Measurements from ENCODE around the gene PLCD1. TPM values are rescaled to one million over a fixed set of nuclear protein-coding genes. Genes with fewer than 3 reads are reported as not detected.
A peak's percentile ranks its signal among the peaks of the same experiment; 100 is the strongest.

Gene PLCD1
- total and polyA plus RNA-seq, 2 of the 13 experiments (the other 11 are each of a cell fraction or from before 2014, with no cell fraction given), result 10.1 to 12.4 TPM

DNA sequence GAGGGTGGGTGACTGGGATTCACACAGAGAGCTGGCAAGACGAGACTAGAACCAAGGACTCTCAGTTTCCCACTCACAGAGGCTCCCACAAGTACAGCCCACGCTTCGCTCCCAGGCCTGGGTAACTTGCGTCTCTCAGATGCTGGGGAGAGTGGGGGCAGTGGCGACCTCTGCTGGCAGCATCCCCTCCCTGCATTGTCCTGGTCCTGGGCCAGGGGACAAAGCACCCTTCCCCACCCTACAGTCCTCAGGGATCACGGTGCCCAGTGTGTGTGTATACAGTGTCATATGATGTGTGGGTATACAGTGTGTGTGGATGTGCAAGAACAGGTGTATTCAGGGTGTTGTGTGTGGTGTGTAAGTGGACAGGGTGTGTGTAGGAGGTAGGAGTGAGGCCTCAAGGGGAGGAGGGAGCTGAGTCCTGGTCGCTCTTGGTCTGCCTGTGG, 26.0 kb downstream of the PLCD1 start (continued):
- TF ChIP-seq, protein P1, sequence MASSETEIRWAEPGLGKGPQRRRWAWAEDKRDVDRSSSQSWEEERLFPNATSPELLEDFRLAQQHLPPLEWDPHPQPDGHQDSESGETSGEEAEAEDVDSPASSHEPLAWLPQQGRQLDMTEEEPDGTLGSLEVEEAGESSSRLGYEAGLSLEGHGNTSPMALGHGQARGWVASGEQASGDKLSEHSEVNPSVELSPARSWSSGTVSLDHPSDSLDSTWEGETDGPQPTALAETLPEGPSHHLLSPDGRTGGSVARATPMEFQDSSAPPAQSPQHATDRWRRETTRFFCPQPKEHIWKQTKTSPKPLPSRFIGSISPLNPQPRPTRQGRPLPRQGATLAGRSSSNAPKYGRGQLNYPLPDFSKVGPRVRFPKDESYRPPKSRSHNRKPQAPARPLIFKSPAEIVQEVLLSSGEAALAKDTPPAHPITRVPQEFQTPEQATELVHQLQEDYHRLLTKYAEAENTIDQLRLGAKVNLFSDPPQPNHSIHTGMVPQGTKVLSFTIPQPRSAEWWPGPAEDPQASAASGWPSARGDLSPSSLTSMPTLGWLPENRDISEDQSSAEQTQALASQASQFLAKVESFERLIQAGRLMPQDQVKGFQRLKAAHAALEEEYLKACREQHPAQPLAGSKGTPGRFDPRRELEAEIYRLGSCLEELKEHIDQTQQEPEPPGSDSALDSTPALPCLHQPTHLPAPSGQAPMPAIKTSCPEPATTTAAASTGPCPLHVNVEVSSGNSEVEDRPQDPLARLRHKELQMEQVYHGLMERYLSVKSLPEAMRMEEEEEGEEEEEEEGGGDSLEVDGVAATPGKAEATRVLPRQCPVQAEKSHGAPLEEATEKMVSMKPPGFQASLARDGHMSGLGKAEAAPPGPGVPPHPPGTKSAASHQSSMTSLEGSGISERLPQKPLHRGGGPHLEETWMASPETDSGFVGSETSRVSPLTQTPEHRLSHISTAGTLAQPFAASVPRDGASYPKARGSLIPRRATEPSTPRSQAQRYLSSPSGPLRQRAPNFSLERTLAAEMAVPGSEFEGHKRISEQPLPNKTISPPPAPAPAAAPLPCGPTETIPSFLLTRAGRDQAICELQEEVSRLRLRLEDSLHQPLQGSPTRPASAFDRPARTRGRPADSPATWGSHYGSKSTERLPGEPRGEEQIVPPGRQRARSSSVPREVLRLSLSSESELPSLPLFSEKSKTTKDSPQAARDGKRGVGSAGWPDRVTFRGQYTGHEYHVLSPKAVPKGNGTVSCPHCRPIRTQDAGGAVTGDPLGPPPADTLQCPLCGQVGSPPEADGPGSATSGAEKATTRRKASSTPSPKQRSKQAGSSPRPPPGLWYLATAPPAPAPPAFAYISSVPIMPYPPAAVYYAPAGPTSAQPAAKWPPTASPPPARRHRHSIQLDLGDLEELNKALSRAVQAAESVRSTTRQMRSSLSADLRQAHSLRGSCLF (CRISPR knock-in tag; IDR thresholded peaks at IDR 0.05; ENCODE audit: borderline replicate concordance), result no peak
- TF ChIP-seq FOXA3 (CRISPR knock-in tag; IDR thresholded peaks at IDR 0.05) (no peak), KLF13 (CRISPR knock-in tag; IDR thresholded peaks at IDR 0.05) (no peak), ZNF431 (CRISPR knock-in tag; IDR thresholded peaks at IDR 0.05; ENCODE audit: borderline replicate concordance, low read depth) (0 out of 2 replicates have a peak, but pooled peaks have one; percentile 11), ZNF687 (CRISPR knock-in tag; IDR thresholded peaks at IDR 0.05) (peak; percentile 49), ZNF672 (CRISPR knock-in tag; IDR thresholded peaks at IDR 0.05) (no peak), RORA (CRISPR knock-in tag; IDR thresholded peaks at IDR 0.05) (no peak), ZNF614 (CRISPR knock-in tag; IDR thresholded peaks at IDR 0.05; ENCODE audit: borderline replicate concordance) (no peak), NONO (IDR thresholded peaks at IDR 0.05) (no peak), NONO (CRISPR knock-in tag; conservative IDR thresholded peaks at IDR 0.05) (no peak; the same call in 1 of the 2 replicates)
- TF ChIP-seq, protein P2, sequence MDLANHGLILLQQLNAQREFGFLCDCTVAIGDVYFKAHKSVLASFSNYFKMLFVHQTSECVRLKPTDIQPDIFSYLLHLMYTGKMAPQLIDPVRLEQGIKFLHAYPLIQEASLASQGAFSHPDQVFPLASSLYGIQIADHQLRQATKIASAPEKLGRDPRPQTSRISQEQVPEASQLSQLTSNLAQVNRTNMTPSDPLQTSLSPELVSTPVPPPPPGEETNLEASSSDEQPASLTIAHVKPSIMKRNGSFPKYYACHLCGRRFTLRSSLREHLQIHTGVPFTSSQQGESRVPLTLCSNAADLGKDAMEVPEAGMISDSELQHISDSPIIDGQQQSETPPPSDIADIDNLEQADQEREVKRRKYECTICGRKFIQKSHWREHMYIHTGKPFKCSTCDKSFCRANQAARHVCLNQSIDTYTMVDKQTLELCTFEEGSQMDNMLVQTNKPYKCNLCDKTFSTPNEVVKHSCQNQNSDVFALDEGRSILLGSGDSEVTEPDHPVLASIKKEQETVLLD (CRISPR knock-in tag; IDR thresholded peaks at IDR 0.05; ENCODE audit: low read depth), result no peak
- TF ChIP-seq, protein P3, sequence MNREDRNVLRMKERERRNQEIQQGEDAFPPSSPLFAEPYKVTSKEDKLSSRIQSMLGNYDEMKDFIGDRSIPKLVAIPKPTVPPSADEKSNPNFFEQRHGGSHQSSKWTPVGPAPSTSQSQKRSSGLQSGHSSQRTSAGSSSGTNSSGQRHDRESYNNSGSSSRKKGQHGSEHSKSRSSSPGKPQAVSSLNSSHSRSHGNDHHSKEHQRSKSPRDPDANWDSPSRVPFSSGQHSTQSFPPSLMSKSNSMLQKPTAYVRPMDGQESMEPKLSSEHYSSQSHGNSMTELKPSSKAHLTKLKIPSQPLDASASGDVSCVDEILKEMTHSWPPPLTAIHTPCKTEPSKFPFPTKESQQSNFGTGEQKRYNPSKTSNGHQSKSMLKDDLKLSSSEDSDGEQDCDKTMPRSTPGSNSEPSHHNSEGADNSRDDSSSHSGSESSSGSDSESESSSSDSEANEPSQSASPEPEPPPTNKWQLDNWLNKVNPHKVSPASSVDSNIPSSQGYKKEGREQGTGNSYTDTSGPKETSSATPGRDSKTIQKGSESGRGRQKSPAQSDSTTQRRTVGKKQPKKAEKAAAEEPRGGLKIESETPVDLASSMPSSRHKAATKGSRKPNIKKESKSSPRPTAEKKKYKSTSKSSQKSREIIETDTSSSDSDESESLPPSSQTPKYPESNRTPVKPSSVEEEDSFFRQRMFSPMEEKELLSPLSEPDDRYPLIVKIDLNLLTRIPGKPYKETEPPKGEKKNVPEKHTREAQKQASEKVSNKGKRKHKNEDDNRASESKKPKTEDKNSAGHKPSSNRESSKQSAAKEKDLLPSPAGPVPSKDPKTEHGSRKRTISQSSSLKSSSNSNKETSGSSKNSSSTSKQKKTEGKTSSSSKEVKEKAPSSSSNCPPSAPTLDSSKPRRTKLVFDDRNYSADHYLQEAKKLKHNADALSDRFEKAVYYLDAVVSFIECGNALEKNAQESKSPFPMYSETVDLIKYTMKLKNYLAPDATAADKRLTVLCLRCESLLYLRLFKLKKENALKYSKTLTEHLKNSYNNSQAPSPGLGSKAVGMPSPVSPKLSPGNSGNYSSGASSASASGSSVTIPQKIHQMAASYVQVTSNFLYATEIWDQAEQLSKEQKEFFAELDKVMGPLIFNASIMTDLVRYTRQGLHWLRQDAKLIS (CRISPR knock-in tag; IDR thresholded peaks at IDR 0.05), result no peak
- TF ChIP-seq, protein P4, sequence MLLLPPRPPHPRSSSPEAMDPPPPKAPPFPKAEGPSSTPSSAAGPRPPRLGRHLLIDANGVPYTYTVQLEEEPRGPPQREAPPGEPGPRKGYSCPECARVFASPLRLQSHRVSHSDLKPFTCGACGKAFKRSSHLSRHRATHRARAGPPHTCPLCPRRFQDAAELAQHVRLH (CRISPR knock-in tag; IDR thresholded peaks at IDR 0.05; ENCODE audit: borderline replicate concordance, low read depth), result no peak

All from HepG2 (cell line).